Adrenal gland (tissue), 5 donors: ENCODE data around the gene IFNL1.

Source experiments
- POLR2A ChIP-seq, 2 donors: fragments of 450-650 bp; IDR thresholded peaks; one replicate each; pipeline ENCODE4 v1.6.1; 2017; ENCODE audit warnings: antibody characterized with exemption in 2 of 2, mild to moderate bottlenecking in 2 of 2, moderate library complexity in 1 of 2
- TF ChIP-seq, protein P1 (sequence below), 6 experiments: fragments of 450-650 bp in 4 of 6; fragments of 200-600 bp in 2 of 6; sonication (generic) in 1 of 6; IDR thresholded peaks; 1 replicate in 5 of 6; 2 replicates in 1 of 6; pipeline versions ENCODE4 v1.5.1 to v1.8.0; 2016 to 2021; ENCODE audit warnings: antibody characterized with exemption in 6 of 6, mild to moderate bottlenecking in 2 of 6, moderate library complexity in 1 of 6
- donor health status: DM: no; HTN: no; CAD: no.

DNA sequence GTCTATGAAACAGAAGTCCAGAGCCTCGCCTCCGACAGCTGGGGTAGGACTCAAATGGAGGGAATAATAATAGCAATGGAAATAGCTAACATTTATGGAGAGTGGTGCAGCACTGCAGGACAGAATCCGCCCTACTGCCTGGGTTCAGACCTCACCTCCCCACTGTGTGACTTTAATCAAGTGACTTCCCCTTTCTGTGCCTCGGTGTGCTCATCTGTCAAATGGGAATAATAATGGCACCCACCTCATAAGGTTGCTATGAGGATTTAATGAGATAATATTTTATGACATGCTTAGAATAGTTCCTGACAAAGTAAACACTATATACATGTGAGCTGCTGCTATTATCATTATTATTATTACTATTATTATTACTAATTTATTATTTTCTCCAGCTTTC, 21.3 kb downstream of the IFNL1 start:
- TF ChIP-seq, protein P1, sequence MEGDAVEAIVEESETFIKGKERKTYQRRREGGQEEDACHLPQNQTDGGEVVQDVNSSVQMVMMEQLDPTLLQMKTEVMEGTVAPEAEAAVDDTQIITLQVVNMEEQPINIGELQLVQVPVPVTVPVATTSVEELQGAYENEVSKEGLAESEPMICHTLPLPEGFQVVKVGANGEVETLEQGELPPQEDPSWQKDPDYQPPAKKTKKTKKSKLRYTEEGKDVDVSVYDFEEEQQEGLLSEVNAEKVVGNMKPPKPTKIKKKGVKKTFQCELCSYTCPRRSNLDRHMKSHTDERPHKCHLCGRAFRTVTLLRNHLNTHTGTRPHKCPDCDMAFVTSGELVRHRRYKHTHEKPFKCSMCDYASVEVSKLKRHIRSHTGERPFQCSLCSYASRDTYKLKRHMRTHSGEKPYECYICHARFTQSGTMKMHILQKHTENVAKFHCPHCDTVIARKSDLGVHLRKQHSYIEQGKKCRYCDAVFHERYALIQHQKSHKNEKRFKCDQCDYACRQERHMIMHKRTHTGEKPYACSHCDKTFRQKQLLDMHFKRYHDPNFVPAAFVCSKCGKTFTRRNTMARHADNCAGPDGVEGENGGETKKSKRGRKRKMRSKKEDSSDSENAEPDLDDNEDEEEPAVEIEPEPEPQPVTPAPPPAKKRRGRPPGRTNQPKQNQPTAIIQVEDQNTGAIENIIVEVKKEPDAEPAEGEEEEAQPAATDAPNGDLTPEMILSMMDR (IDR thresholded peaks at IDR 0.05), result no peak
- TF ChIP-seq POLR2A (IDR thresholded peaks at IDR 0.05), result no peak
